MCF 10A (cell line): Measurements from ENCODE around the gene DYRK1A. TPM values are rescaled to one million over a fixed set of nuclear protein-coding genes. Genes with fewer than 3 reads are reported as not detected.

Source experiments
- BruUV-seq: library from RNA; stranded (reverse); fragments of 400-500 nt; replicated peaks from 2 replicates; lab custom pipeline; 2021; lab: Mats Ljungman, UMichigan
- CTCF ChIA-PET: fragments of 300-600 bp; sonication (Branson Sonifier 250); formaldehyde crosslinking; extraction: SDS; loops from one replicate; lab custom pipeline; 2021; ENCODE audit warnings: antibody characterized with exemption, inconsistent platforms; lab: Yijun Ruan, JAX
- POLR2A ChIA-PET: fragments of 300-600, 350-650 bp; sonication (Branson Sonifier 250); formaldehyde crosslinking; extraction: SDS; loops from one replicate; lab custom pipeline; 2020; ENCODE audit warnings: antibody characterized with exemption, inconsistent platforms; lab: Yijun Ruan, JAX
- DNase-seq: peaks from one replicate; pipeline ENCODE4 v3.0.0-alpha.2; 2018; ENCODE audit not compliant: unreplicated experiment
- H3K27ac Mint-ChIP-seq: one replicate; pipeline ENCODE4 v1.8.0; 2022; ENCODE audit warnings: mild to moderate bottlenecking, low read depth, mixed read lengths; ENCODE audit not compliant: unreplicated experiment
- H3K27me3 Mint-ChIP-seq: one replicate; pipeline ENCODE4 v1.8.0; 2022; ENCODE audit warnings: mixed read lengths; ENCODE audit not compliant: insufficient read depth, unreplicated experiment
- H3K36me3 Mint-ChIP-seq: one replicate; pipeline ENCODE4 v1.8.0; 2022; ENCODE audit warnings: mild to moderate bottlenecking, moderate library complexity, mixed read lengths; ENCODE audit not compliant: insufficient read depth, unreplicated experiment
- H3K4me1 Mint-ChIP-seq: one replicate; pipeline ENCODE4 v1.8.0; 2022; ENCODE audit warnings: mixed read lengths; ENCODE audit not compliant: insufficient read depth, unreplicated experiment
- H3K4me3 Mint-ChIP-seq: one replicate; pipeline ENCODE4 v1.8.0; 2022; ENCODE audit warnings: mild to moderate bottlenecking, moderate library complexity, mixed read lengths; ENCODE audit not compliant: unreplicated experiment
- H3K9me3 Mint-ChIP-seq: one replicate; pipeline ENCODE4 v1.8.0; 2022; ENCODE audit warnings: mixed read lengths; ENCODE audit not compliant: unreplicated experiment
- intact Hi-C: fragments of 100-400 bp; cut with micrococcal nuclease; formaldehyde crosslinking; loops from 2 replicates; pipeline ENCODE4 v1.14.1; 2022
- total RNA-seq: library from RNA; stranded (reverse); gene quantifications from 2 replicates; pipeline ENCODE4 v1.2.3, GENCODE V29; 2022
- TF ChIP-seq, protein P1 (sequence below): fragments of 200-600 bp; IDR thresholded peaks from one replicate; pipeline ENCODE4 v1.8.0; 2022; ENCODE audit warnings: antibody characterized with exemption, mild to moderate bottlenecking; ENCODE audit not compliant: unreplicated experiment

DYRK1A gene
- total RNA-seq, 1 experiment from 2014 or later, result 58.6 TPM

DNA sequence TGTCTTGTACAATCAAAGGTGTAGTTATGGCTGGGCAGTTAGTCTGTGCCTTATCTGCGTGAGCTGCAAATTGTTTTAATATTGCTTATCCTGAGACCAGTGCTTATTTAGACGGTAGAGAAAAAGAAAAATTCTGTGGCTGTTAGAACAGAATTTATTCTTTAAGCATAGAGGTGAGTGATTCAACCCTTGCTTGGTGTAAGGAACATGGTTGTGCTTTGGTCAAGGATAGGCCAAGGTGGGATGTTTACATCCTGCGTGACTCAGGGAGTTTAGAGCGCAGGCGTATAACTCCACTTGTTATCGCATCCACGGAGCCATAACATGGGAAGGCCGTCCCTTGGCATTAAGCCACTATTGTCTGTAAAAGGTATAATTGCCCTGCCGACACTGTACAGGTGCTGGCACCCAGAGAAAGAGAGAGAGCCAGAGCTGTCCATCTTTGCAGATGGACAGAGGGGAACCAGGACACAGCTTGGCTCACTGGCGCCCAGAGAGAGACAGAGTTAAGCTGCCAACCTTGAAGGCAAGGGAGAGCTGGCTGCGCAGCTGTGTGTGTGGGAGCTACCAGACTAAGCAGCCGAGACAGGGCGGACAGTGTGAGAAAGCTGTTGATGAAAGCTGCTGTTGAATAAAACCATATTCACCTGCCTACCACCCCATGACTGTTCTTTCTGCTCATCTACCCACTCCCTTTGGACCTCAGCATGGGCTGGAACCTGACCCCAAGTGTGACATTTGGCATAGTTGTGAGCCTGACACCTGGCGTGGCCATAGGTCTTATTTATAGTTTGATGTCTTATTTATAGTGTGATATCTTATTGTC lies 200.4 kb downstream of the DYRK1A start:
- Mint-ChIP-seq H3K27ac (no peak overlapping the region), H3K9me3 (peaks cover 6% of the 10 kb centered on the region)

GRCh38 chr21:37568415-37568814 lies 201.8 kb downstream of the DYRK1A start:
- ChIA-PET CTCF (interaction anchor here (0.6 to 1.4 kb wide), 4 partner anchors 9 to 79 kb away, joined by 3 read pairs; no protein-coding TSS in a partner anchor), POLR2A (no interaction called here)
- Mint-ChIP-seq H3K4me1 (peaks cover 20% of the 10 kb centered on the region), H3K27me3 (peaks cover 30% of the 10 kb centered on the region), H3K36me3 (no peaks in the 10 kb centered on the region), H3K4me3 (no peak overlapping the region), H3K9me3 (peaks cover 6% of the 10 kb centered on the region), H3K27ac (no peak overlapping the region)
- intact Hi-C loops, result no loop called here
- DNase-seq, result no peak
- BruUV-seq, result no TSS peak
- TF ChIP-seq, protein P1, sequence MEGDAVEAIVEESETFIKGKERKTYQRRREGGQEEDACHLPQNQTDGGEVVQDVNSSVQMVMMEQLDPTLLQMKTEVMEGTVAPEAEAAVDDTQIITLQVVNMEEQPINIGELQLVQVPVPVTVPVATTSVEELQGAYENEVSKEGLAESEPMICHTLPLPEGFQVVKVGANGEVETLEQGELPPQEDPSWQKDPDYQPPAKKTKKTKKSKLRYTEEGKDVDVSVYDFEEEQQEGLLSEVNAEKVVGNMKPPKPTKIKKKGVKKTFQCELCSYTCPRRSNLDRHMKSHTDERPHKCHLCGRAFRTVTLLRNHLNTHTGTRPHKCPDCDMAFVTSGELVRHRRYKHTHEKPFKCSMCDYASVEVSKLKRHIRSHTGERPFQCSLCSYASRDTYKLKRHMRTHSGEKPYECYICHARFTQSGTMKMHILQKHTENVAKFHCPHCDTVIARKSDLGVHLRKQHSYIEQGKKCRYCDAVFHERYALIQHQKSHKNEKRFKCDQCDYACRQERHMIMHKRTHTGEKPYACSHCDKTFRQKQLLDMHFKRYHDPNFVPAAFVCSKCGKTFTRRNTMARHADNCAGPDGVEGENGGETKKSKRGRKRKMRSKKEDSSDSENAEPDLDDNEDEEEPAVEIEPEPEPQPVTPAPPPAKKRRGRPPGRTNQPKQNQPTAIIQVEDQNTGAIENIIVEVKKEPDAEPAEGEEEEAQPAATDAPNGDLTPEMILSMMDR, result no peak

More for the DNA sequence above, 200.4 kb downstream of the DYRK1A start:
- H3K4me1 Mint-ChIP-seq, result peaks cover 20% of the 10 kb centered on the region
- TF ChIP-seq, protein P1, result no peak
- intact Hi-C loops, result no loop called here
- peaks cover 20% of the 10 kb centered on the region for H3K27me3 Mint-ChIP-seq
- H3K36me3 Mint-ChIP-seq, result no peaks in the 10 kb centered on the region
- no TSS peak for BruUV-seq
- DNase-seq, result no peak
- ChIA-PET POLR2A (no interaction called here), CTCF (interaction anchor here (0.6 to 1.3 kb wide), 4 partner anchors 20 to 1467 kb away, joined by 3 to 5 read pairs (median 4); no protein-coding TSS in a partner anchor)
- no peak overlapping the region for H3K4me3 Mint-ChIP-seq

GRCh38 chr21:37568916-37569315 lies 202.3 kb downstream of the DYRK1A start:
- POLR2A ChIA-PET, result interaction anchor here (0.7 kb wide), 1 partner anchor 572 kb away, joined by 3 read pairs; no protein-coding TSS in a partner anchor
- H3K4me1 Mint-ChIP-seq, result peaks cover 20% of the 10 kb centered on the region
- TF ChIP-seq, protein P1, result no peak
- H3K4me3 Mint-ChIP-seq, result no peak overlapping the region
- peaks cover 30% of the 10 kb centered on the region for H3K27me3 Mint-ChIP-seq
- no peak for DNase-seq
- no TSS peak for BruUV-seq
- peaks cover 6% of the 10 kb centered on the region for H3K9me3 Mint-ChIP-seq
- H3K27ac Mint-ChIP-seq, result no peak overlapping the region
- CTCF ChIA-PET, result interaction anchor here (0.6 to 1.4 kb wide), 3 partner anchors 8 to 57 kb away, joined by 3 read pairs; no protein-coding TSS in a partner anchor
- H3K36me3 Mint-ChIP-seq, result no peaks in the 10 kb centered on the region
- intact Hi-C loops, result no loop called here

GRCh38 chr21:37571442-37571841 lies 204.9 kb downstream of the DYRK1A start:
- H3K27me3 Mint-ChIP-seq, result peaks cover 30% of the 10 kb centered on the region
- TF ChIP-seq, protein P1, result no peak
- no peak for DNase-seq
- POLR2A ChIA-PET, result no interaction called here
- no peaks in the 10 kb centered on the region for H3K36me3 Mint-ChIP-seq
- H3K27ac Mint-ChIP-seq, result no peak overlapping the region
- CTCF ChIA-PET, result no interaction called here
- no peak overlapping the region for H3K4me3 Mint-ChIP-seq
- H3K9me3 Mint-ChIP-seq, result peaks cover 6% of the 10 kb centered on the region
- intact Hi-C loops, result no loop called here
- no TSS peak for BruUV-seq
- peaks cover 6% of the 10 kb centered on the region for H3K4me1 Mint-ChIP-seq
